Measurements from ENCODE around the gene SAP30L. TPM values are rescaled to one million over a fixed set of nuclear protein-coding genes. Genes with fewer than 3 reads are reported as not detected.

SAP30L gene
- total RNA-seq, 1 experiment from 2014 or later = 13.3 TPM

DNA sequence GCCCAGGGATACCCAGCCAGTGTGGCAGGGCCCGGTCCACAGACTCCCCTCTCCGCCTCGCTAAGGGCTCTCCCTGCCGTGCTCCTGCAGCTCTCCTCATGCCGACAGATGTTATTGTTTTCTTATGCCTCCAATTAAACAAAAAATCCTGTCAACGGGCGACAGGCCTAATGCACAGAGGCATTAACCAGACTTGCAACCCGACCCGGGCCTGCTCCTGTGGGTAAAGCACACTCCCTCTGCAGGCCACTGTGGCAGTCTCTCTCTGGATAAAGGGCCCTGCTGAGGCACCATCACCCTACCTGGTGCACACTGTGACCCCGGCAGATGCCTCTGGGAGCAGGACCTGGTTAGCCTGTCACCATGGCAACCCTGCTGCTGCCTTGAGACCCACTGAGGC is 59.8 kb downstream of the SAP30L start:
- H3K9me3 ChIP-seq (ENCODE audit: low read length) = no peaks in the 10 kb centered on the region
- no peak overlapping the region for H3K4me2 ChIP-seq (ENCODE audit: low read depth, low read length, poor library complexity, severe bottlenecking)
- no peaks in the 10 kb centered on the region for H4K20me1 ChIP-seq (ENCODE audit: insufficient read depth, low read depth, low read length)
- DNase-seq = no peak
- no peaks in the 10 kb centered on the region for H3K27me3 ChIP-seq (ENCODE audit: low read length)
- H2AFZ ChIP-seq (ENCODE audit: low read length) = no peak overlapping the region
- no peaks in the 10 kb centered on the region for H3K9me2 ChIP-seq (replicated peaks; ENCODE audit: insufficient read depth, low read length)
- no peak overlapping the region for H3K27ac ChIP-seq (ENCODE audit: low read length)
- H3K79me2 ChIP-seq (ENCODE audit: low read length) = no peaks in the 10 kb centered on the region
- H3K9ac ChIP-seq (ENCODE audit: low read length) = no peak overlapping the region
- no peak overlapping the region for H3K4me3 ChIP-seq (ENCODE audit: low read length)
- H3K4me1 ChIP-seq (ENCODE audit: low read length) = no peaks in the 10 kb centered on the region
- H3K36me3 ChIP-seq (ENCODE audit: insufficient read depth, low read length) = no peaks in the 10 kb centered on the region

DNA sequence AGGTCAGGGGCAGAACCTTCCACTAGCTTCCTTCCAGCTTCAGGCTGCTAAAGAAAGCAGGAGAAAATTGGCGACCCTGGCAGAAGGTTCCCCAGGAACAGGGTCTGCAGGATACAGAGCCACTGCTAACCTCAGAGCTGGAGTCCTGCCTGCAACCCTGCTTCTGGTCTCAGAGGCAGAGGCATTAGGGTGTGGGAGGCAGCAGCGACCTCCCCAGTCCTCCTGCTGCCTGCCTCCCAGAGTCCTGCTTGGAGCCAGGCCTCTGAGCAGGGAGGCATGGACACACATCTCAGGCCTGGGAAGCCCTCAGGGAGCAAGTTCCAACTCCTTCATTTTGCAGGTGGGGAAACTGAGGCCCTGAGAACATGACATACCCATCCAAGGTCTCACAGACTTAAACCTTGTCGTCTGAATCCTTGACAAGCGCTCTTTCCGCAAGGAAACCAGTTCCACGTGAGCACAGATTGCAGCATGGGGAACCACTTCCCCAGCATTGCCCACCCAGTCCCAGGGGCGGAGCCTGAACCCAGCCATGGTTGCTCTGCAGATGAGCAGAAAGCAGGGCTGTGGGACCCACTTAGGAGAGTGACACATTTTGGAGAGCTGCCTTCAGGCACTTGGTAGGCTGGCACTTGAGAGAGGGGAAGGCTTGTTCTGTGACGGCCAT is 60.4 kb downstream of the SAP30L start:
- Histone ChIP-seq H3K27ac (ENCODE audit: low read length) (no peak overlapping the region), H3K4me2 (ENCODE audit: low read depth, low read length, poor library complexity, severe bottlenecking) (no peak overlapping the region), H3K36me3 (ENCODE audit: insufficient read depth, low read length) (no peaks in the 10 kb centered on the region), H3K4me1 (ENCODE audit: low read length) (no peaks in the 10 kb centered on the region), H3K9me2 (replicated peaks; ENCODE audit: insufficient read depth, low read length) (no peaks in the 10 kb centered on the region), H2AFZ (ENCODE audit: low read length) (no peak overlapping the region), H3K9me3 (ENCODE audit: low read length) (no peaks in the 10 kb centered on the region), H3K4me3 (ENCODE audit: low read length) (no peak overlapping the region), H3K79me2 (ENCODE audit: low read length) (no peaks in the 10 kb centered on the region), H3K9ac (ENCODE audit: low read length) (no peak overlapping the region), H3K27me3 (ENCODE audit: low read length) (no peaks in the 10 kb centered on the region), H4K20me1 (ENCODE audit: insufficient read depth, low read depth, low read length) (no peaks in the 10 kb centered on the region)
- DNase-seq = no peak

DNA sequence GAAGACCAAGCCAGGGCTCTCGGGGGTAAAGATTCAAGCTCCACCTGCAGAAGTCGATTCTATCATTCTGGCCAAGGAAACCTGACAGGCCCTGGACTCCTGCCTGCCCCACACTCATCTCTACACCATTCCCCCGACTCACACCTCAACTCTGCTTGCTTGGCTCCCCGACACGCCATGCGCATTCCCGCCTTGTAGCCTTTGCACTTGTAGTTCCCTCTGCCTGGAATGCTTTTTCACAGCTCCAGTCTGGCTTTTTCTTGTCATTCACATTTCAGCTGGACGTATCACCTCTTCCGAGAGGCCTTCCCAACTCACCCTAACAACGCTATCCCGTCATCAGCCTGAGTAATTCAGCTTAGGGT is 60.9 kb downstream of the SAP30L start:
- H3K4me3 ChIP-seq (ENCODE audit: low read length) = no peak overlapping the region
- H3K27me3 ChIP-seq (ENCODE audit: low read length) = no peaks in the 10 kb centered on the region
- DNase-seq = no peak
- H3K9ac ChIP-seq (ENCODE audit: low read length) = no peak overlapping the region
- no peaks in the 10 kb centered on the region for H3K9me2 ChIP-seq (replicated peaks; ENCODE audit: insufficient read depth, low read length)
- no peaks in the 10 kb centered on the region for H4K20me1 ChIP-seq (ENCODE audit: insufficient read depth, low read depth, low read length)
- H3K79me2 ChIP-seq (ENCODE audit: low read length) = no peaks in the 10 kb centered on the region
- H2AFZ ChIP-seq (ENCODE audit: low read length) = no peak overlapping the region
- no peak overlapping the region for H3K27ac ChIP-seq (ENCODE audit: low read length)
- no peaks in the 10 kb centered on the region for H3K9me3 ChIP-seq (ENCODE audit: low read length)
- H3K4me1 ChIP-seq (ENCODE audit: low read length) = no peaks in the 10 kb centered on the region
- no peaks in the 10 kb centered on the region for H3K36me3 ChIP-seq (ENCODE audit: insufficient read depth, low read length)
- H3K4me2 ChIP-seq (ENCODE audit: low read depth, low read length, poor library complexity, severe bottlenecking) = no peak overlapping the region

DNA sequence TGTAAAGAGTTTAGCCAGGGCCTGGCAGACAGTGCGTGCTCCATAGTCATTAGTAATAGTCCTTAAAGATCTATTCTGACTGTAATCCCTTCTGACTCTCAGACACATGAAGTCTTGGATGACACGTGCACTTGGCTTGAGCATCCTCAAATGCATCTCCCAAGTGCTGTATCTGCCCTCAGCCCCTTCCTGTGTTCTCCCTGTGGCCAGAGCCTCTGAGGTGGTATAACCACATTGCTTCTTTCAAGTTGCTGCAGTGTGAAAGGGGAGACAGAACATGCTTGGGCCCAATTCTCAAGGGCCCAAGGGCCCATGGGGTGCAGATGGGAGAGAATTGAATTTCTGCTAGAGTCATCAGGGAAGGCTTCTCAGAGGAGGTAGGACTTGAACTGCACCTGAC is 62.3 kb downstream of the SAP30L start:
- Histone ChIP-seq H3K27ac (ENCODE audit: low read length) (no peak overlapping the region), H3K27me3 (ENCODE audit: low read length) (no peaks in the 10 kb centered on the region), H3K4me2 (ENCODE audit: low read depth, low read length, poor library complexity, severe bottlenecking) (no peak overlapping the region), H3K9me3 (ENCODE audit: low read length) (no peaks in the 10 kb centered on the region), H3K36me3 (ENCODE audit: insufficient read depth, low read length) (no peaks in the 10 kb centered on the region), H3K9me2 (replicated peaks; ENCODE audit: insufficient read depth, low read length) (no peaks in the 10 kb centered on the region), H3K9ac (ENCODE audit: low read length) (no peak overlapping the region), H3K79me2 (ENCODE audit: low read length) (no peaks in the 10 kb centered on the region), H3K4me3 (ENCODE audit: low read length) (no peak overlapping the region), H4K20me1 (ENCODE audit: insufficient read depth, low read depth, low read length) (no peaks in the 10 kb centered on the region), H3K4me1 (ENCODE audit: low read length) (no peaks in the 10 kb centered on the region), H2AFZ (ENCODE audit: low read length) (no peak overlapping the region)
- DNase-seq = no peak

DNA sequence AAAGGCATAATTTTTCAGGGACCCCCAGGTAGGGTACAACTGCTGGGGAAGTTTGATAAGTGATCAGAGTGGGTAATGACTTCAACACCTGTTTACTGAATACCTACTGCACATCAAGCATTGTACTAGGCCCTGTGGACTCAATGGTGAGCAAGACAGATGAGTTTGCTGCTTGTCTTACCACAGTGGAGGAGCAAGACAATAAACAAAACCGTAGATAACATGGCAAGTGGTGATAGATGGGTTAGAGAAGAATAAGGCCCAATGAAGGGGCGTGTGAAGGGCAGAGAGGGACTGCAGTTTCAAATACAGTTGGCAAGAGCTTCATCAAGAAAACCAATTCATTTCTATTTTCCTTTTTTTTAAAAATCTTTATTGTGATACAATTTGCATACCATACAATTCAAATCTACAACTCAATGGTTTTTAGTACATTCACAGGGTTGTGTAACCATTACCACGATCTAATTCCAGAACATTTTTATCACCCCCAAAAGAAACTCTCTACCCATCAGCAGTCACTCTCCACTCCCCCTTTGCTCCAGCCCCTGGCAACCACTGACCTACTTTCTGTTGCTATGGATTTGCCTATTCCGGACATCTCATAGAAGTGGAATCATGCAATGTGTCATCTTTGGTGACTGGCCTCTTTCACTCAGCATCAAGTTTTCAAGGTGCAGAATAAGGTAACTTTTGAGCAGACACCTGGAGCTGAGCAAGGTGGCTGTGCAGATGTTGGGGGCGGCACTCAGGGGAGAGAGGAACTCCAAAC is 64.2 kb downstream of the SAP30L start:
- no peaks in the 10 kb centered on the region for H3K36me3 ChIP-seq (ENCODE audit: insufficient read depth, low read length)
- H3K27ac ChIP-seq (ENCODE audit: low read length) = no peak overlapping the region
- no peaks in the 10 kb centered on the region for H3K27me3 ChIP-seq (ENCODE audit: low read length)
- H3K9me3 ChIP-seq (ENCODE audit: low read length) = no peaks in the 10 kb centered on the region
- H3K9me2 ChIP-seq (replicated peaks; ENCODE audit: insufficient read depth, low read length) = no peaks in the 10 kb centered on the region
- no peaks in the 10 kb centered on the region for H3K4me1 ChIP-seq (ENCODE audit: low read length)
- no peaks in the 10 kb centered on the region for H3K79me2 ChIP-seq (ENCODE audit: low read length)
- no peak overlapping the region for H3K9ac ChIP-seq (ENCODE audit: low read length)
- DNase-seq = no peak
- no peak overlapping the region for H3K4me3 ChIP-seq (ENCODE audit: low read length)
- H3K4me2 ChIP-seq (ENCODE audit: low read depth, low read length, poor library complexity, severe bottlenecking) = no peak overlapping the region
- H4K20me1 ChIP-seq (ENCODE audit: insufficient read depth, low read depth, low read length) = no peaks in the 10 kb centered on the region
- H2AFZ ChIP-seq (ENCODE audit: low read length) = no peak overlapping the region

Other genes starting within 250 kb of the SAP30L start
- gene HAND1, start 32.2 kb downstream of the SAP30L start, total RNA-seq (2014; rRNA removed; shearing (Covaris generic); ENCODE audit: low replicate concordance) = not detected in 2 replicates

Data from Karpas-422 (cell line).